NCI-H2107 treated with DMSO at 0.1 percent for 48 hours (cell line): ENCODE data around the gene BTN1A1.
"Not testable (repeated sequence)": the region's sequence is repeated elsewhere in the genome, so short reads cannot be mapped to it uniquely, and the experiment has no call there.

Experiments used
- DNase-seq: peaks from one replicate; lab custom pipeline; 2025; ENCODE audit not compliant: unreplicated experiment; lab: John Stamatoyannopoulos, UW

The BTN1A1 gene

GRCh38 chr6:26500102-26500501 lies at the start of gene BTN1A1:
TSS of gene BTN1A1 (plus strand) at chr6:26500303. CDS start at chr6:26501287, 984 bp downstream.
- DNase-seq: no peak

GRCh38 chr6:26452631-26453235 lies 47.4 kb upstream of the BTN1A1 start:
- DNase-seq: no peak

GRCh38 chr6:26454631-26455030 lies 45.5 kb upstream of the BTN1A1 start:
- DNase-seq: no peak

GRCh38 chr6:26455357-26455970 lies 44.6 kb upstream of the BTN1A1 start:
- no peak for DNase-seq

GRCh38 chr6:26457264-26457805 lies 42.8 kb upstream of the BTN1A1 start:
- no peak for DNase-seq

- DNase-seq: peak; percentile 55
Measured at GRCh38 chr6:26457806-26458688, 42.1 kb upstream of the BTN1A1 start, which contains the start of gene BTN2A1. TSS of gene BTN2A1 (plus strand) at chr6:26457955. CDS start at chr6:26458637, 682 bp downstream.

- no peak for DNase-seq
Measured at GRCh38 chr6:26459023-26459810, 40.9 kb upstream of the BTN1A1 start.

GRCh38 chr6:26461353-26461752 lies 38.8 kb upstream of the BTN1A1 start:
- DNase-seq: not testable (repeated sequence)

- DNase-seq: no peak
Measured at GRCh38 chr6:26464014-26464413, 36.1 kb upstream of the BTN1A1 start.

- no peak for DNase-seq
Measured at GRCh38 chr6:26464416-26465131, 35.5 kb upstream of the BTN1A1 start.

GRCh38 chr6:26465776-26466175 lies 34.3 kb upstream of the BTN1A1 start:
- no peak for DNase-seq

- no peak for DNase-seq
Measured at GRCh38 chr6:26468829-26469228, 31.3 kb upstream of the BTN1A1 start.

GRCh38 chr6:26470643-26471042 lies 29.5 kb upstream of the BTN1A1 start:
- no peak for DNase-seq

GRCh38 chr6:26471970-26472369 lies 28.1 kb upstream of the BTN1A1 start:
- DNase-seq: no peak

GRCh38 chr6:26472549-26473290 lies 27.4 kb upstream of the BTN1A1 start:
- DNase-seq: no peak

- DNase-seq: no peak
Measured at GRCh38 chr6:26473429-26473757, 26.7 kb upstream of the BTN1A1 start.

- DNase-seq: peak; percentile 32
Measured at GRCh38 chr6:26473758-26474438, 26.2 kb upstream of the BTN1A1 start.

- DNase-seq: no peak
Measured at GRCh38 chr6:26474439-26474881, 25.6 kb upstream of the BTN1A1 start.
